Suprapubic skin (tissue), 4 donors: ENCODE measurements around the gene TMEM150B. TPM values are rescaled to one million over a fixed set of nuclear protein-coding genes. Genes with fewer than 3 reads are reported as not detected.

Experiments used
- DNase-seq, 2 donors: peaks; one replicate each; pipeline ENCODE4 v3.0.0-alpha.2; 2019; ENCODE audit warnings: low spot score in 2 of 2
- H3K27ac ChIP-seq: fragments of 200-600 bp; sonication (generic); one replicate; pipeline ENCODE4 v1.5.1; 2019
- H3K27me3 ChIP-seq: fragments of 200-600 bp; sonication (generic); one replicate; pipeline ENCODE4 v1.5.1; 2019
- H3K36me3 ChIP-seq: fragments of 200-600 bp; sonication (generic); one replicate; pipeline ENCODE4 v1.5.1; 2019
- H3K4me1 ChIP-seq: fragments of 200-600 bp; sonication (generic); one replicate; pipeline ENCODE4 v1.5.1; 2019
- H3K4me3 ChIP-seq: fragments of 200-600 bp; sonication (generic); one replicate; pipeline ENCODE4 v1.5.1; 2019; ENCODE audit warnings: mild to moderate bottlenecking
- H3K9me3 ChIP-seq: fragments of 200-600 bp; sonication (generic); one replicate; pipeline ENCODE4 v1.5.1; 2019
- CTCF ChIP-seq, 2 donors: fragments of 200-600 bp in 1 of 2; fragments of 450-650 bp in 1 of 2; sonication (generic) in 1 of 2; IDR thresholded peaks; one replicate each; pipeline ENCODE4 v1.5.1; 2016 to 2019; ENCODE audit warnings: antibody characterized with exemption in 2 of 2, mild to moderate bottlenecking in 1 of 2, moderate library complexity in 1 of 2
- EP300 ChIP-seq: sonication (generic); formaldehyde crosslinking; IDR thresholded peaks from one replicate; pipeline ENCODE4 v1.6.1; 2017; ENCODE audit warnings: antibody characterized with exemption
- POLR2A ChIP-seq, 2 donors: fragments of 450-650 bp; IDR thresholded peaks; one replicate each; pipeline ENCODE4 v1.6.1; 2017; ENCODE audit warnings: antibody characterized with exemption in 2 of 2, mild to moderate bottlenecking in 2 of 2, moderate library complexity in 2 of 2
- POLR2AphosphoS5 ChIP-seq, 3 donors: sonication (generic); formaldehyde crosslinking; IDR thresholded peaks; one replicate each; pipeline ENCODE4 v1.6.1; 2017; ENCODE audit warnings: antibody characterized with exemption in 3 of 3
- WGBS: methylation state at CpG from one replicate; pipeline ENCODE4 v1.1.5; 2018; 5-methylcytosine and 5-hydroxymethylcytosine counted together
- total RNA-seq, 4 donors: library from RNA; depleted of rRNA; stranded (reverse); fragments of >200 nt; gene quantifications; one replicate each; pipeline ENCODE4 v1.1.0, GENCODE V29; 2016

The TMEM150B gene
- total RNA-seq, 4 donors from 2014 or later: not detected

DNA sequence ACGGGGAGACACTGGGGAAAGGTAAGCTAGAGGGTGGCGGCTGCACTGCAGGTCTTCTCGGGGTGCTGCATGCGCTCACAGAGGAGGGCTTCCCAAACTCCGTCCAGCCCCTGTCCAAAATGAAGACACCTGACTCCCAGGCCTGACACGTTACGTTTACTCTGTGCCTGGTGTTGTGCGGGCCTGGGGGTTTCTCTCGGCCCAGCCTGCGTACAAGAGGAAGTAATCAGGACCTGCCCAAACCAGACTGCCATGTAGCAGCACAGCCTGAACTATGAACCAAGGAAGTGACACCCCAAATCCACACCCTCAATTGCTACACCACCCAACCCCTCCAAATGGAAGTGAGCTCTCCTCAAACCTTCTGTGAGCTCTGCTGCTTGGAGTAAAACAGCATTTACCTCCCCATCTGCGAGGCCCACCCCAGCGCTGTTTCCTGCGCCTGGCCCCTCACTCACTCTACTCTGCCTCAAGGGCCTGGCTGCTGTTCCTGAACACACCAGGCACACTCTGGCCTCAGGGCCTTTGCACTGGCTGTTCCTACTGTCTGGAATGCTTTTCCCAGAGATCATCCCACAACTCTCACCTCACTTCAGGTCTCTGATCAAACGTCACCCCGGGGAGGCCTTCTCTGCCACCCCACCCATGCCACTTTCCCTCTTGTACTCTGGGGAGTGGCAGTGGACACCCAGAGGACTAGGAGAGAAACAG is 48.3 kb downstream of the TMEM150B start:
- DNase-seq: no peak
- Histone ChIP-seq H3K27me3 (no peaks in the 10 kb centered on the region), H3K27ac (no peak overlapping the region), H3K4me3 (no peak overlapping the region), H3K4me1 (peaks cover 19% of the 10 kb centered on the region), H3K36me3 (peaks cover 47% of the 10 kb centered on the region), H3K9me3 (no peaks in the 10 kb centered on the region)
- TF ChIP-seq EP300 (no peak), CTCF (IDR thresholded peaks at IDR 0.05) (no peak), POLR2AphosphoS5 (IDR thresholded peaks at IDR 0.05) (no peak), POLR2A (IDR thresholded peaks at IDR 0.05) (no peak)
- 92% methylated on average over 15 of the region's 15 CpGs for WGBS

DNA sequence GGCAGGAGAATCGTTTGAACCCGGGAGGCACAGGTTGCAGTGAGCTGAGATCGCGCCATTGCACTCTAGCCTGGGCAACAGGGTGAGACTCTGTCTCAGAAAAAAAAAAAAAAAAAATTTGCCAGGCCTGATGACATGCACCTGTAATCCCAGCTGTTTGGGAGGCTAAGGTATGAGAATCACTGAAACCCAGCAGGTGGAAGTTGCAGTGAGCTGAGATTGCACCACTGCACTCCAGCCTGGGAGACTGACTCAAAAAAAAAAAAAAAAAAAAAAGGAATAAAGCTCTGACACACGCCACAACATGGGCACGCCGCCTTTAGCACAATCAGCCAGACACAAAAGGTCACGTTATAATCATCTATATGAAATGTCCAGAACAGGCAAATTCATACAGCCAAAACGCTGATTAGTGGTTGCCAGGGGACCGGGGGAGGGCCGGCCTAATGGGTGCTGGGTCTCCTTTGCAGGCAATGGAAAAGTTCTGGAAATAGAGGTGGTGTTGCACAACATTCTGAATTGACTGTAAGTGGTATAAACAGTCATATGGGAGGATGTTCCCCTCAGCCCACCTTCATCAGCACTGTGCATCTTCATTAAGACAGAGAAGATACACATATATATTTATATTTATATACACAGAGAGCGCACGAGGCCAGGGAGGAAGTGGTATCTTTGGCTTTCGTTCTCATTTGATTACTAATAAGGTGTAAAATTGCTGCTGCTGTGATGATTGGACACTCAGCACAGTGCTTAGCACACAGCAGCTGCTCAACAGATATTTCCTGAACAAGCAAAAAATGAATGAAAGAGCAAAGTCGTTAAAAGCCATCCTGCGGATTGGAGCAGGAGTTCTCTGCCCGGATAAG is 49.1 kb downstream of the TMEM150B start:
- Histone ChIP-seq H3K4me3 (no peak overlapping the region), H3K4me1 (peaks cover 19% of the 10 kb centered on the region), H3K27me3 (no peaks in the 10 kb centered on the region), H3K9me3 (no peaks in the 10 kb centered on the region), H3K27ac (no peak overlapping the region), H3K36me3 (peaks cover 54% of the 10 kb centered on the region)
- WGBS: 74% methylated on average over 17 of the region's 17 CpGs
- TF ChIP-seq EP300 (no peak), POLR2AphosphoS5 (IDR thresholded peaks at IDR 0.05) (no peak), POLR2A (IDR thresholded peaks at IDR 0.05) (no peak), CTCF (IDR thresholded peaks at IDR 0.05) (no peak)
- no peak for DNase-seq

GRCh38 chr19:55273978-55274707 is 51.0 kb downstream of the TMEM150B start:
- H3K36me3 ChIP-seq: peaks cover 61% of the 10 kb centered on the region
- no peak overlapping the region for H3K4me3 ChIP-seq
- WGBS: 93% methylated on average over 23 of the region's 36 CpGs
- no peaks in the 10 kb centered on the region for H3K9me3 ChIP-seq
- DNase-seq: no peak
- TF ChIP-seq CTCF (IDR thresholded peaks at IDR 0.05) (no peak), POLR2A (IDR thresholded peaks at IDR 0.05) (no peak), EP300 (no peak), POLR2AphosphoS5 (IDR thresholded peaks at IDR 0.05) (no peak)
- H3K27ac ChIP-seq: no peak overlapping the region
- no peaks in the 10 kb centered on the region for H3K27me3 ChIP-seq
- H3K4me1 ChIP-seq: peaks cover 2% of the 10 kb centered on the region

DNA sequence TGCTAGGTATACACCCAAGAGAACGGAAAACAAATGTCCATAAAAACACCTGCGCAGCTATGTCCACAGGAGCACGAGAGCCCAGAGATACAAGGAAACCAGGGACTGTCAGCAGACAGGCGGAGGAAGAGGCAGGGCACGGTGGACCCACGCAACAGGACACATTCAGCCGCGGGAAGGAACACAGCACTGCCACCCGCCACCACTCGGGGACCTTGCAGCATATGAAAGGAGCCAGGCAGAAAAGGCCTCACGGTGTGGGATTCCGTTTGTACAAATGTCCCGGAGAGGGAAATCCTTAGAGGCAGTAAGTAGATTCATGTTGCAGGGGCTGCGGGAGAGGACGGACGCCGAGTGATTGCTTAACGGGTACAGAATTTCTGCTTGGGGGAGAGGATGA is 53.0 kb downstream of the TMEM150B start:
- 93% methylated on average over 18 of the region's 18 CpGs for WGBS
- Histone ChIP-seq H3K27me3 (no peaks in the 10 kb centered on the region), H3K36me3 (peaks cover 50% of the 10 kb centered on the region), H3K4me1 (no peaks in the 10 kb centered on the region), H3K4me3 (no peak overlapping the region), H3K9me3 (no peaks in the 10 kb centered on the region), H3K27ac (no peak overlapping the region)
- no peak for DNase-seq
- TF ChIP-seq POLR2A (IDR thresholded peaks at IDR 0.05) (no peak), POLR2AphosphoS5 (IDR thresholded peaks at IDR 0.05) (no peak), CTCF (IDR thresholded peaks at IDR 0.05) (no peak), EP300 (no peak)
